ENCODE data around the gene BANF2. TPM values are rescaled to one million over a fixed set of nuclear protein-coding genes. Genes with fewer than 3 reads are reported as not detected.
A peak's percentile ranks its signal among the peaks of the same experiment; 100 is the strongest.
"Not testable (repeated sequence)": the region's sequence is repeated elsewhere in the genome, so short reads cannot be mapped to it uniquely, and the experiment has no call there.

BANF2 gene
- total and polyA plus RNA-seq, 4 donors: not detected

DNA sequence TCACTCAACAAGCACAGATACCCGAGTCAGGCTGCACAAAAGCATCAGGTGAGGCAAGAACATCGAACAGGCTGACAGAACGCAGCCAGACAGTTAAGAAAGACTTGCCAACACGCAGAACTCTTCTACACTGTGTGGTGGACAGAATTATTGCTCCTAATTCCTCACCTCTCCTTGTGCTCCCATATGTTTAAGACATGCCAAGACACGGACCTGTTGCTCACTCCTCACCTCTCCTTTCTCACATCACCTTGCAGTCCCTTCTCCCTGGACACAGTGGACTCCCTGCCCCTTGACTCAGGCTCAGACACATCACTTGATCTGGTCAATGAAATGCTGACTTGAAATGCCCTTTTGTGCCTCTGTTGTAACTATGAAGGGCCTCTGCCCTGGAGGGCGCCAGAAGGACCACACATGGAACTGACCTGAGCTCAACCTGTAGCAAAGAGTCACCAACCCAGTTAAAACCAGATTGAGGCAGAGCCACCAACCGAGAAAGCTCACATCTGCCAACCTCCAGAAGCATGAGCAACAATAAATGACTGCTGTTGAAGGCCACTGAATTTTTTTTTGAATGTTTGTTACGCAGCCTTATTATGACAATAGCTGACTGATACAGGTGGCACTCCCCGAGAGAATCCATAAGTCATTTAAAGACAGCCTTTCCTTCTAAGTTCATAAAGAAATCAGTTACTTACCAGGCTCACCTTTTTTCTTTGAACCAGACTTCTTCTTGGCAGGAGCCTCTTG, 41.7 kb upstream of the BANF2 start:
- 89% methylated on average over 9 of the region's 9 CpGs for WGBS
- Histone ChIP-seq H3K27ac (ENCODE audit: low read depth in 1 of 2, low read length in 2 of 2) (peak overlapping the region in 1 of 2 donors; percentile 10), H3K4me3 (ENCODE audit: low read depth in 1 of 3, low read length in 3 of 3) (no peak overlapping the region), H3K36me3 (ENCODE audit: control insufficient read depth in 4 of 4, insufficient read depth in 3 of 4, low read depth in 1 of 4, low read length in 3 of 4) (peaks cover 4 to 47% (median 34%) of the 10 kb centered on the region in 4 donors), H3K4me1 (ENCODE audit: control insufficient read depth in 4 of 4, insufficient read depth in 4 of 4, low read length in 3 of 4) (peaks cover 13 to 31% (median 25%) of the 10 kb centered on the region in 4 donors), H3K9me3 (ENCODE audit: control insufficient read depth in 4 of 4, low read length in 3 of 4) (peaks cover 0 to 2% (median 0%) of the 10 kb centered on the region in 4 donors), H3K9ac (ENCODE audit: low read depth in 1 of 2, low read length in 2 of 2) (no peak overlapping the region), H3K27me3 (ENCODE audit: control insufficient read depth in 4 of 4, insufficient read depth in 4 of 4, low read length in 3 of 4) (no peaks in the 10 kb centered on the region)
- TF ChIP-seq RXRA (IDR thresholded peaks at IDR 0.05): peak; percentile 26 to 51
- TF ChIP-seq CTCF (IDR thresholded peaks at IDR 0.05; ENCODE audit: low read depth, low read length, missing input control): no peak
- TF ChIP-seq HNF4A (conservative IDR thresholded peaks at IDR 0.05): peak; percentile 50 to 54
- no peak for TF ChIP-seq RAD21 (IDR thresholded peaks at IDR 0.05)
- DNase-seq (ENCODE audit: low spot score): no peak

GRCh38 chr20:17658648-17658993, 41.1 kb upstream of the BANF2 start:
- no peak overlapping the region for H3K27ac ChIP-seq (ENCODE audit: low read depth in 1 of 2, low read length in 2 of 2)
- H3K36me3 ChIP-seq (ENCODE audit: control insufficient read depth in 4 of 4, insufficient read depth in 3 of 4, low read depth in 1 of 4, low read length in 3 of 4): peaks cover 4 to 47% (median 34%) of the 10 kb centered on the region in 4 donors
- WGBS: 98% methylated on average over 2 of the region's 2 CpGs
- H3K4me1 ChIP-seq (ENCODE audit: control insufficient read depth in 4 of 4, insufficient read depth in 4 of 4, low read length in 3 of 4): peaks cover 14 to 33% (median 29%) of the 10 kb centered on the region in 4 donors
- H3K9me3 ChIP-seq (ENCODE audit: control insufficient read depth in 4 of 4, low read length in 3 of 4): peaks cover 0 to 2% (median 0%) of the 10 kb centered on the region in 4 donors
- TF ChIP-seq FOXA2 (IDR thresholded peaks at IDR 0.05) (no peak), HNF4A (conservative IDR thresholded peaks at IDR 0.05) (no peak), YY1 (IDR thresholded peaks at IDR 0.05) (no peak), GABPA (IDR thresholded peaks at IDR 0.05 in 1 of 2, conservative IDR thresholded peaks at IDR 0.05 in 1 of 2) (no peak), ZBTB33 (IDR thresholded peaks at IDR 0.05) (no peak), RAD21 (IDR thresholded peaks at IDR 0.05) (no peak), EGR1 (IDR thresholded peaks at IDR 0.05; ENCODE audit: low read depth in 2 of 2) (no peak), CTCF (IDR thresholded peaks at IDR 0.05; ENCODE audit: low read depth, low read length, missing input control) (no peak), SP1 (IDR thresholded peaks at IDR 0.05) (no peak), TAF1 (conservative IDR thresholded peaks at IDR 0.05) (no peak), REST (IDR thresholded peaks at IDR 0.05) (no peak), RXRA (IDR thresholded peaks at IDR 0.05) (no peak), NR2F2 (IDR thresholded peaks at IDR 0.05) (no peak), JUND (IDR thresholded peaks at IDR 0.05) (no peak)
- TF ChIP-seq, protein P1, sequence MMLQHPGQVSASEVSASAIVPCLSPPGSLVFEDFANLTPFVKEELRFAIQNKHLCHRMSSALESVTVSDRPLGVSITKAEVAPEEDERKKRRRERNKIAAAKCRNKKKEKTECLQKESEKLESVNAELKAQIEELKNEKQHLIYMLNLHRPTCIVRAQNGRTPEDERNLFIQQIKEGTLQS (IDR thresholded peaks at IDR 0.05): no peak
- TF ChIP-seq, protein P2, sequence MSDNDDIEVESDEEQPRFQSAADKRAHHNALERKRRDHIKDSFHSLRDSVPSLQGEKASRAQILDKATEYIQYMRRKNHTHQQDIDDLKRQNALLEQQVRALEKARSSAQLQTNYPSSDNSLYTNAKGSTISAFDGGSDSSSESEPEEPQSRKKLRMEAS (IDR thresholded peaks at IDR 0.05): no peak
- no peak for DNase-seq (ENCODE audit: low spot score)
- H3K9ac ChIP-seq (ENCODE audit: low read depth in 1 of 2, low read length in 2 of 2): no peak overlapping the region
- no peak overlapping the region for H3K4me3 ChIP-seq (ENCODE audit: low read depth in 1 of 3, low read length in 3 of 3)
- H3K27me3 ChIP-seq (ENCODE audit: control insufficient read depth in 4 of 4, insufficient read depth in 4 of 4, low read length in 3 of 4): no peaks in the 10 kb centered on the region

DNA sequence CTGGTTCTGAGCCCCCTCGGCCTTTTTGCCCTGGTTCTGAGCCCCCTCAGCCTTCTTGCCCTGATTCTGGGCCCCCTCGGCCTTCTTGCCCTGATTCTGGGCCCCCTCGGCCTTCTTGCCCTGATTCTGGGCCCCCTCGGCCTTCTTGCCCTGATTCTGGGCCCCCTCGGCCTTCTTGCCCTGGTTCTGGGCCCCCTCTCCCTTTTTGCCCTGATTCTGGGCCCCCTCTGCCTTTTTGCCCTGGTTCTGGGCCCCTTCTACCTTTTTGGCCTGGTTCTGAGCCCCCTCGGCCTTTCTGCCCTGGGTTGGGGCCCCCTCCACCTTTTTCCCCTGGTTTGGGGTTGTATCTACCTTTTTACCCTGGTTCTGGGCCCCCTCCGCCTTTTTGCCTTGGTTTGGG, 40.4 kb upstream of the BANF2 start:
- H3K27me3 ChIP-seq (ENCODE audit: control insufficient read depth in 4 of 4, insufficient read depth in 4 of 4, low read length in 3 of 4); H3K9ac ChIP-seq (ENCODE audit: low read depth in 1 of 2, low read length in 2 of 2); DNase-seq (ENCODE audit: low spot score); H3K9me3 ChIP-seq (ENCODE audit: control insufficient read depth in 4 of 4, low read length in 3 of 4); H3K4me3 ChIP-seq (ENCODE audit: low read depth in 1 of 3, low read length in 3 of 3): not testable (repeated sequence)
- peaks cover 4 to 41% (median 30%) of the 10 kb centered on the region in 4 donors for H3K36me3 ChIP-seq (ENCODE audit: control insufficient read depth in 4 of 4, insufficient read depth in 3 of 4, low read depth in 1 of 4, low read length in 3 of 4)
- H3K4me1 ChIP-seq (ENCODE audit: control insufficient read depth in 4 of 4, insufficient read depth in 4 of 4, low read length in 3 of 4): peaks cover 14 to 39% (median 35%) of the 10 kb centered on the region in 4 donors
- H3K27ac ChIP-seq (ENCODE audit: low read depth in 1 of 2, low read length in 2 of 2): peak overlapping the region; percentile 14 to 78
- 98% methylated on average over 7 of the region's 7 CpGs for WGBS

All from liver (tissue), 9 donors.